OCI-LY7 (cell line): ENCODE measurements around the gene HOXC6.

Experiments used
- EZH2phosphoT487 ChIP-seq: fragments of 200-600 bp; sonication (generic); IDR thresholded peaks from 2 replicates; pipeline ENCODE4 v1.6.1; 2018; ENCODE audit warnings: low read depth, borderline replicate concordance, mild to moderate bottlenecking, mixed run types, antibody characterized with exemption, low read length, moderate library complexity, mixed read lengths
- TF ChIP-seq, protein P1 (sequence below): fragments of 200-600 bp; sonication (generic); conservative IDR thresholded peaks from 2 replicates; pipeline ENCODE4 v1.5.1; 2014; ENCODE audit warnings: mild to moderate bottlenecking, antibody characterized with exemption, low read length, moderate library complexity, mixed read lengths

DNA sequence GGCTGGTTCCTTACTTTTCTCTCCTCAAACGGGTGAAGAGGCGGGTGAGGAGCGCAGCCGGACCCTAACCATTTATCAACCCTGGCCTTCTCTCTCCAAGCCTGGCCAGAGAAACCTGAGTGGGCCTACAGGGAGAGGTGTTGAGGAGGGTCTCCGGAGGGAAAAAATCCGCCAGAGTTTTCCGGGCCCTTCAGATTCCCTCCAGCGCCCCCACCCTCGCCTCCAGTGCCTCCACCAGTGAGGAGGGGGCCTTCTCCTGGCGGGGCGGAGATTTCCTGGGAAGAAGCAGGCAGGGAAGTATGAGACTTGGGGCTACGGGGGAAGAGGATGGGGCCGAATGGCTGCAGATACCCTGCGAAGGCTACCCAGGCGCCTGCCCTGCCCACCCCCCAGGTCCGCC lies 3.2 kb downstream of the HOXC6 start:
- TF ChIP-seq, protein P1, sequence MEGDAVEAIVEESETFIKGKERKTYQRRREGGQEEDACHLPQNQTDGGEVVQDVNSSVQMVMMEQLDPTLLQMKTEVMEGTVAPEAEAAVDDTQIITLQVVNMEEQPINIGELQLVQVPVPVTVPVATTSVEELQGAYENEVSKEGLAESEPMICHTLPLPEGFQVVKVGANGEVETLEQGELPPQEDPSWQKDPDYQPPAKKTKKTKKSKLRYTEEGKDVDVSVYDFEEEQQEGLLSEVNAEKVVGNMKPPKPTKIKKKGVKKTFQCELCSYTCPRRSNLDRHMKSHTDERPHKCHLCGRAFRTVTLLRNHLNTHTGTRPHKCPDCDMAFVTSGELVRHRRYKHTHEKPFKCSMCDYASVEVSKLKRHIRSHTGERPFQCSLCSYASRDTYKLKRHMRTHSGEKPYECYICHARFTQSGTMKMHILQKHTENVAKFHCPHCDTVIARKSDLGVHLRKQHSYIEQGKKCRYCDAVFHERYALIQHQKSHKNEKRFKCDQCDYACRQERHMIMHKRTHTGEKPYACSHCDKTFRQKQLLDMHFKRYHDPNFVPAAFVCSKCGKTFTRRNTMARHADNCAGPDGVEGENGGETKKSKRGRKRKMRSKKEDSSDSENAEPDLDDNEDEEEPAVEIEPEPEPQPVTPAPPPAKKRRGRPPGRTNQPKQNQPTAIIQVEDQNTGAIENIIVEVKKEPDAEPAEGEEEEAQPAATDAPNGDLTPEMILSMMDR: no peak
- TF ChIP-seq EZH2phosphoT487: no peak
